A172 (cell line): ENCODE measurements around the gene NT5M. TPM values are rescaled to one million over a fixed set of nuclear protein-coding genes. Genes with fewer than 3 reads are reported as not detected.
A peak's percentile ranks its signal among the peaks of the same experiment; 100 is the strongest.
"Not testable (repeated sequence)": the region's sequence is repeated elsewhere in the genome, so short reads cannot be mapped to it uniquely, and the experiment has no call there.

Experiments used
- DNase-seq: peaks from one replicate; pipeline ENCODE4 v3.0.0-alpha.2; 2015; ENCODE audit warnings: low spot score
- total RNA-seq: library from RNA; depleted of rRNA; stranded (reverse); fragments of >200 nt; shearing (Covaris generic); gene quantifications from 2 replicates; pipeline ENCODE4 v1.2.3, GENCODE V29; 2014; rRNA removed

NT5M gene
- 12.3 and 12.7 TPM in 2 replicates for total RNA-seq

- peak; percentile 53 for DNase-seq
Observed at GRCh38 chr17:17303010-17303846, at the start of gene NT5M. TSS of gene NT5M (plus strand) at chr17:17303373. CDS start at chr17:17303551, 178 bp downstream.

GRCh38 chr17:17253406-17253805 is 49.8 kb upstream of the NT5M start:
- DNase-seq: no peak

GRCh38 chr17:17254036-17254435 is 49.1 kb upstream of the NT5M start:
- no peak for DNase-seq

- not testable (repeated sequence) for DNase-seq
Observed at GRCh38 chr17:17255689-17256088, 47.5 kb upstream of the NT5M start.

- DNase-seq: no peak
Observed at GRCh38 chr17:17256316-17256715, 46.9 kb upstream of the NT5M start.

- DNase-seq: no peak
Observed at GRCh38 chr17:17258011-17258410, 45.2 kb upstream of the NT5M start.

- DNase-seq: no peak
Observed at GRCh38 chr17:17258998-17259397, 44.2 kb upstream of the NT5M start.

- no peak for DNase-seq
Observed at GRCh38 chr17:17264430-17264829, 38.7 kb upstream of the NT5M start.

- no peak for DNase-seq
Observed at GRCh38 chr17:17269926-17270773, 33.0 kb upstream of the NT5M start.

GRCh38 chr17:17275971-17276370 is 27.2 kb upstream of the NT5M start:
- no peak for DNase-seq

- not testable (repeated sequence) for DNase-seq
Observed at GRCh38 chr17:17277431-17277830, 25.7 kb upstream of the NT5M start.

GRCh38 chr17:17279316-17279715 is 23.9 kb upstream of the NT5M start:
- no peak for DNase-seq

GRCh38 chr17:17280613-17281549 is 22.3 kb upstream of the NT5M start, which contains the start of gene COPS3:
TSS of gene COPS3 (minus strand) at chr17:17281246. CDS start at chr17:17281186, 60 bp downstream.
- DNase-seq: peak; percentile 98

GRCh38 chr17:17285951-17286350 is 17.2 kb upstream of the NT5M start:
- no peak for DNase-seq

GRCh38 chr17:17289086-17289485 is 14.1 kb upstream of the NT5M start:
- no peak for DNase-seq

- no peak for DNase-seq
Observed at GRCh38 chr17:17289701-17290100, 13.5 kb upstream of the NT5M start.

GRCh38 chr17:17295141-17295540 is 8.0 kb upstream of the NT5M start:
- no peak for DNase-seq

- DNase-seq: no peak
Observed at GRCh38 chr17:17297217-17297616, 6.0 kb upstream of the NT5M start.

GRCh38 chr17:17298108-17298507 is 5.1 kb upstream of the NT5M start:
- no peak for DNase-seq

- no peak for DNase-seq
Observed at GRCh38 chr17:17300624-17301568, 2.3 kb upstream of the NT5M start.
